Lower leg skin (tissue), 4 donors: ENCODE results near the gene GADL1. TPM values are rescaled to one million over a fixed set of nuclear protein-coding genes. Genes with fewer than 3 reads are reported as not detected.

Experiments
- DNase-seq, 2 donors: peaks; one replicate each; pipeline ENCODE4 v3.0.0-alpha.2; 2019; ENCODE audit warnings: low spot score in 2 of 2
- H3K4me3 ChIP-seq: fragments of 200-600 bp; sonication (generic); 2 replicates; pipeline ENCODE4 v1.5.1; 2017; ENCODE audit warnings: mild to moderate bottlenecking, low read depth; ENCODE audit not compliant: poor library complexity, severe bottlenecking
- CTCF ChIP-seq, 3 donors: fragments of 450-650 bp; IDR thresholded peaks; one replicate each; pipeline ENCODE4 v1.5.1; 2016; ENCODE audit warnings: antibody characterized with exemption in 3 of 3, mild to moderate bottlenecking in 3 of 3, moderate library complexity in 2 of 3
- POLR2A ChIP-seq, 2 donors: fragments of 450-650 bp; IDR thresholded peaks; one replicate each; pipeline ENCODE4 v1.6.1; 2016 to 2017; ENCODE audit warnings: antibody characterized with exemption in 2 of 2, mild to moderate bottlenecking in 1 of 2, moderate library complexity in 1 of 2
- WGBS, 2 donors: methylation state at CpG; one replicate each; pipeline ENCODE4 v1.1.5; 2018; 5-methylcytosine and 5-hydroxymethylcytosine counted together
- intact Hi-C: fragments of 100-400 bp; cut with DNase I; formaldehyde crosslinking; loops from one replicate; pipeline ENCODE4 v1.15.0; 2023; ENCODE audit warnings: low total_unique reads
- total RNA-seq, 4 donors: library from RNA; depleted of rRNA; stranded (reverse); fragments of >200 nt; gene quantifications; one replicate each; pipeline ENCODE4 v1.1.0, GENCODE V29; 2016

GADL1 gene
- total RNA-seq, 4 donors from 2014 or later, result not detected

GRCh38 chr3:30826531-30826942, 67.9 kb downstream of the GADL1 start:
- TF ChIP-seq CTCF (IDR thresholded peaks at IDR 0.05) (no peak), POLR2A (IDR thresholded peaks at IDR 0.05) (no peak)
- intact Hi-C loops, result no loop called here
- DNase-seq, result no peak

GRCh38 chr3:30819067-30819798, 75.2 kb downstream of the GADL1 start:
- H3K4me3 ChIP-seq, result no peak overlapping the region
- no peak for DNase-seq
- intact Hi-C loops, result no loop called here
- TF ChIP-seq POLR2A (IDR thresholded peaks at IDR 0.05) (no peak), CTCF (IDR thresholded peaks at IDR 0.05) (no peak)
- WGBS, 2 donors, result 76 to 83% methylated on average over 3 of the region's 3 CpGs

More at GRCh38 chr3:30826531-30826942, 67.9 kb downstream of the GADL1 start:
- 18 to 21% methylated on average over 2 of the region's 2 CpGs for WGBS, 2 donors
- H3K4me3 ChIP-seq, result no peak overlapping the region

GRCh38 chr3:30813734-30814133, 80.7 kb downstream of the GADL1 start:
- intact Hi-C loops, result no loop called here
- TF ChIP-seq POLR2A (IDR thresholded peaks at IDR 0.05), result no peak
- TF ChIP-seq CTCF (IDR thresholded peaks at IDR 0.05), result no peak
- H3K4me3 ChIP-seq, result no peak overlapping the region
- no peak for DNase-seq
- 87 to 88% methylated on average over 4 of the region's 4 CpGs for WGBS, 2 donors

GRCh38 chr3:30811151-30811795, 83.2 kb downstream of the GADL1 start:
- DNase-seq, result no peak
- H3K4me3 ChIP-seq, result no peak overlapping the region
- intact Hi-C loops, result no loop called here
- TF ChIP-seq POLR2A (IDR thresholded peaks at IDR 0.05), result no peak
- TF ChIP-seq CTCF (IDR thresholded peaks at IDR 0.05), result no peak
- WGBS, 2 donors, result 31 to 37% methylated on average over 4 of the region's 4 CpGs

- WGBS, 2 donors, result 61 to 78% methylated on average over 6 of the region's 6 CpGs
- DNase-seq, result no peak
- H3K4me3 ChIP-seq, result no peak overlapping the region
- intact Hi-C loops, result no loop called here
- TF ChIP-seq CTCF (IDR thresholded peaks at IDR 0.05) (no peak), POLR2A (IDR thresholded peaks at IDR 0.05) (no peak)
Observed at GRCh38 chr3:30810625-30811024, 83.8 kb downstream of the GADL1 start.
